ENCODE data around the gene TAS2R4. TPM values are rescaled to one million over a fixed set of nuclear protein-coding genes. Genes with fewer than 3 reads are reported as not detected.

The TAS2R4 gene
- total RNA-seq, 1 donor from 2014 or later, result 3.1 TPM

Small RNA genes lying within 50 kb of the gene (small RNA-seq; reads per million reads assigned to genes)
- gene RNU1-82P (ENCODE audit: low replicate concordance), result not detected

Other genes with a start within 250 kb of the TAS2R4 start
- 29.9 TPM for gene AGK, start 225.3 kb upstream of the TAS2R4 start, total RNA-seq
- gene DENND11, start 74.5 kb upstream of the TAS2R4 start, total RNA-seq, result 14.7 TPM
- 0.10 TPM for gene WEE2, start 68.3 kb upstream of the TAS2R4 start, total RNA-seq
- gene SSBP1, start 38.3 kb upstream of the TAS2R4 start, total RNA-seq, result 80.2 TPM
- gene TAS2R3, start 12.6 kb upstream of the TAS2R4 start, total RNA-seq, result 3.6 TPM
- gene TAS2R5, start 13.5 kb downstream of the TAS2R4 start, total RNA-seq, result 2.8 TPM
- gene PRSS37, start 64.8 kb downstream of the TAS2R4 start, total RNA-seq, result not detected
- 0.10 TPM for gene OR9A4, start 139.7 kb downstream of the TAS2R4 start, total RNA-seq
- gene CLEC5A, start 170.3 kb downstream of the TAS2R4 start, total RNA-seq, result 3.8 TPM
- gene TAS2R38, start 197.1 kb downstream of the TAS2R4 start, total RNA-seq, result not detected
- gene MGAM, start 219.2 kb downstream of the TAS2R4 start, total RNA-seq, result 3.7 TPM

Data from skin of body (tissue), 2 donors.